Measurements from ENCODE around the gene COL4A4. TPM values are rescaled to one million over a fixed set of nuclear protein-coding genes. Genes with fewer than 3 reads are reported as not detected.

Gene COL4A4
- total RNA-seq, 1 donor from 2014 or later = 0.41 TPM

GRCh38 chr2:226993171-226993570 is 170.8 kb downstream of the COL4A4 start:
- Mint-ChIP-seq H3K9me3 (ENCODE audit: low read depth) (no peaks in the 10 kb centered on the region), H3K4me1 (ENCODE audit: low read depth) (no peaks in the 10 kb centered on the region), H3K4me3 (ENCODE audit: low read depth) (no peak overlapping the region), H3K27me3 (no peaks in the 10 kb centered on the region), H3K36me3 (ENCODE audit: insufficient read depth) (peaks cover 7% of the 10 kb centered on the region), H3K27ac (no peak overlapping the region)
- TF ChIP-seq CTCF (IDR thresholded peaks at IDR 0.05; ENCODE audit: unreplicated experiment) = no peak
- DNase-seq (ENCODE audit: low spot score, unreplicated experiment) = no peak

GRCh38 chr2:226991663-226992062 is 172.3 kb downstream of the COL4A4 start:
- Mint-ChIP-seq H3K27ac (no peak overlapping the region), H3K4me1 (ENCODE audit: low read depth) (no peaks in the 10 kb centered on the region), H3K4me3 (ENCODE audit: low read depth) (no peak overlapping the region), H3K9me3 (ENCODE audit: low read depth) (no peaks in the 10 kb centered on the region), H3K27me3 (no peaks in the 10 kb centered on the region), H3K36me3 (ENCODE audit: insufficient read depth) (peaks cover 7% of the 10 kb centered on the region)
- no peak for DNase-seq (ENCODE audit: low spot score, unreplicated experiment)
- no peak for TF ChIP-seq CTCF (IDR thresholded peaks at IDR 0.05; ENCODE audit: unreplicated experiment)

GRCh38 chr2:226985583-226985946 is 178.4 kb downstream of the COL4A4 start:
- Mint-ChIP-seq H3K4me1 (ENCODE audit: low read depth) (peaks cover 11% of the 10 kb centered on the region), H3K36me3 (ENCODE audit: insufficient read depth) (no peaks in the 10 kb centered on the region), H3K27ac (no peak overlapping the region), H3K4me3 (ENCODE audit: low read depth) (no peak overlapping the region), H3K27me3 (no peaks in the 10 kb centered on the region), H3K9me3 (ENCODE audit: low read depth) (no peaks in the 10 kb centered on the region)
- DNase-seq (ENCODE audit: low spot score, unreplicated experiment) = no peak
- no peak for TF ChIP-seq CTCF (IDR thresholded peaks at IDR 0.05; ENCODE audit: unreplicated experiment)

GRCh38 chr2:226984750-226985582 is 179.0 kb downstream of the COL4A4 start:
- Mint-ChIP-seq H3K4me3 (ENCODE audit: low read depth) (no peak overlapping the region), H3K9me3 (ENCODE audit: low read depth) (no peaks in the 10 kb centered on the region), H3K36me3 (ENCODE audit: insufficient read depth) (no peaks in the 10 kb centered on the region), H3K4me1 (ENCODE audit: low read depth) (peaks cover 11% of the 10 kb centered on the region), H3K27ac (no peak overlapping the region), H3K27me3 (no peaks in the 10 kb centered on the region)
- DNase-seq (ENCODE audit: low spot score, unreplicated experiment) = peak; percentile 11
- peak; percentile 74 for TF ChIP-seq CTCF (IDR thresholded peaks at IDR 0.05; ENCODE audit: unreplicated experiment)

GRCh38 chr2:226983895-226984749 is 179.9 kb downstream of the COL4A4 start:
- H3K9me3 Mint-ChIP-seq (ENCODE audit: low read depth) = no peaks in the 10 kb centered on the region
- no peak overlapping the region for H3K4me3 Mint-ChIP-seq (ENCODE audit: low read depth)
- DNase-seq (ENCODE audit: low spot score, unreplicated experiment) = no peak
- no peaks in the 10 kb centered on the region for H3K36me3 Mint-ChIP-seq (ENCODE audit: insufficient read depth)
- no peaks in the 10 kb centered on the region for H3K27me3 Mint-ChIP-seq
- H3K4me1 Mint-ChIP-seq (ENCODE audit: low read depth) = peaks cover 11% of the 10 kb centered on the region
- no peak for TF ChIP-seq CTCF (IDR thresholded peaks at IDR 0.05; ENCODE audit: unreplicated experiment)
- H3K27ac Mint-ChIP-seq = no peak overlapping the region
